GM23338 (cell line): Measurements from ENCODE around the gene PAN2. TPM values are rescaled to one million over a fixed set of nuclear protein-coding genes. Genes with fewer than 3 reads are reported as not detected.

Experiments
- ATAC-seq: fragments of 200-7000 bp; cut with Tn5 transposase; 3 replicates; pipeline ENCODE4 v1.9.1; 2020
- DNase-seq: peaks from one replicate; pipeline ENCODE4 v3.0.0-alpha.2; 2015; ENCODE audit warnings: low spot score
- H2AFZ ChIP-seq: fragments of 200-600 bp; sonication (generic); 2 replicates; pipeline ENCODE4 v1.8.0; 2016; ENCODE audit warnings: antibody characterized with exemption, mild to moderate bottlenecking, moderate library complexity
- H3F3A ChIP-seq: fragments of 200-600 bp; sonication (generic); replicated peaks from 2 replicates; pipeline ENCODE4 v1.8.0; 2017; ENCODE audit warnings: antibody characterized with exemption, mixed run types, low read depth
- H3K27ac ChIP-seq: fragments of 200-600 bp; sonication (generic); 2 replicates; pipeline ENCODE4 v1.6.1; 2016; ENCODE audit warnings: low read depth
- H3K27me3 ChIP-seq: fragments of 200-600 bp; sonication (generic); 2 replicates; pipeline ENCODE4 v1.8.0; 2016; ENCODE audit warnings: mild to moderate bottlenecking, mixed run types, moderate library complexity; ENCODE audit not compliant: insufficient read depth
- H3K36me3 ChIP-seq: fragments of 200-600 bp; sonication (generic); 2 replicates; pipeline ENCODE4 v1.8.0; 2016; ENCODE audit warnings: mild to moderate bottlenecking; ENCODE audit not compliant: insufficient read depth
- H3K4me1 ChIP-seq: fragments of 200-600 bp; sonication (generic); 2 replicates; pipeline ENCODE4 v1.8.0; 2016; ENCODE audit warnings: mild to moderate bottlenecking, moderate library complexity; ENCODE audit not compliant: insufficient read depth
- H3K4me2 ChIP-seq: fragments of 200-600 bp; sonication (generic); 2 replicates; pipeline ENCODE4 v1.7.1; 2017; ENCODE audit warnings: mixed run types
- H3K4me3 ChIP-seq: fragments of 200-600 bp; sonication (generic); 2 replicates; pipeline ENCODE4 v1.6.1; 2016; ENCODE audit warnings: mixed run types
- H3K79me2 ChIP-seq: fragments of 200-600 bp; sonication (generic); replicated peaks from 2 replicates; pipeline ENCODE4 v1.8.0; 2017; ENCODE audit warnings: mild to moderate bottlenecking; ENCODE audit not compliant: insufficient read depth
- H3K9me2 ChIP-seq: fragments of 200-600 bp; sonication (generic); 2 replicates; pipeline ENCODE4 v1.8.0; 2017; ENCODE audit not compliant: insufficient read depth
- H4K20me1 ChIP-seq: fragments of 200-600 bp; sonication (generic); replicated peaks from 2 replicates; pipeline ENCODE4 v1.8.0; 2017; ENCODE audit warnings: mild to moderate bottlenecking; ENCODE audit not compliant: insufficient read depth
- H3K27ac Mint-ChIP-seq: 2 replicates; pipeline ENCODE4 v1.8.0; 2020; ENCODE audit warnings: inconsistent platforms, mild to moderate bottlenecking, moderate library complexity, mixed read lengths
- H3K27me3 Mint-ChIP-seq: 3 replicates; pipeline ENCODE4 v1.8.0; 2022; ENCODE audit warnings: low read depth, mild to moderate bottlenecking, moderate library complexity, mixed read lengths, inconsistent platforms; ENCODE audit not compliant: insufficient read depth, poor library complexity
- H3K36me3 Mint-ChIP-seq: 3 replicates; pipeline ENCODE4 v1.8.0; 2021; ENCODE audit warnings: low read depth, mild to moderate bottlenecking, inconsistent platforms, moderate library complexity, mixed read lengths
- H3K4me1 Mint-ChIP-seq: 3 replicates; pipeline ENCODE4 v1.8.0; 2020; ENCODE audit warnings: mild to moderate bottlenecking, inconsistent platforms, mixed read lengths
- H3K4me3 Mint-ChIP-seq: 3 replicates; pipeline ENCODE4 v1.8.0; 2021; ENCODE audit warnings: moderate library complexity, mild to moderate bottlenecking, inconsistent platforms, mixed read lengths
- H3K9me3 Mint-ChIP-seq: 3 replicates; pipeline ENCODE4 v1.8.0; 2020; ENCODE audit warnings: moderate library complexity, mild to moderate bottlenecking, inconsistent platforms, mixed read lengths
- CREB1 ChIP-seq: fragments of 250-450 bp; sonication (Bioruptor Pico); IDR thresholded peaks from 2 replicates; pipeline ENCODE4 v1.5.0; 2020; ENCODE audit warnings: low read depth, mild to moderate bottlenecking, moderate library complexity
- CTCF ChIP-seq, 2 experiments: fragments of 200-600 bp in 1 of 2; sonication (generic) in 1 of 2; conservative IDR thresholded peaks; 2 replicates each; pipeline versions ENCODE4 v1.5.1 to v1.6.1; 2016 to 2017; ENCODE audit warnings: antibody characterized with exemption in 2 of 2, low read depth in 2 of 2, mild to moderate bottlenecking in 2 of 2, moderate library complexity in 1 of 2
- ETS1 ChIP-seq: IDR thresholded peaks from 2 replicates; pipeline ENCODE4 v1.6.1; 2016; ENCODE audit warnings: antibody characterized with exemption
- EZH2 ChIP-seq: fragments of 200-600 bp; sonication (generic); IDR thresholded peaks from one replicate; pipeline ENCODE4 v1.8.0; 2017; ENCODE audit warnings: antibody characterized with exemption, mild to moderate bottlenecking, low read depth; ENCODE audit not compliant: unreplicated experiment
- EZH2phosphoT487 ChIP-seq: fragments of 200-600 bp; sonication (generic); IDR thresholded peaks from one replicate; pipeline ENCODE4 v1.8.1; 2018; ENCODE audit warnings: antibody characterized with exemption; ENCODE audit not compliant: unreplicated experiment
- JUNB ChIP-seq: IDR thresholded peaks from one replicate; pipeline ENCODE4 v1.6.1; 2016; ENCODE audit warnings: antibody characterized with exemption; ENCODE audit not compliant: unreplicated experiment
- NANOG ChIP-seq: IDR thresholded peaks from 2 replicates; pipeline ENCODE4 v1.6.1; 2016; ENCODE audit warnings: antibody characterized with exemption, borderline replicate concordance
- POLR2AphosphoS5 ChIP-seq: IDR thresholded peaks from 2 replicates; pipeline ENCODE4 v1.6.1; 2016; ENCODE audit warnings: antibody characterized with exemption, low read depth
- REST ChIP-seq: IDR thresholded peaks from one replicate; pipeline ENCODE4 v1.6.1; 2018; ENCODE audit warnings: antibody characterized with exemption; ENCODE audit not compliant: unreplicated experiment
- STAT1 ChIP-seq: IDR thresholded peaks from one replicate; pipeline ENCODE4 v1.6.1; 2016; ENCODE audit warnings: antibody characterized with exemption; ENCODE audit not compliant: unreplicated experiment
- ZNF114 ChIP-seq: fragments of 250-450 bp; sonication (Bioruptor Pico); IDR thresholded peaks from 2 replicates; pipeline ENCODE4 v1.5.0; 2020; ENCODE audit warnings: mild to moderate bottlenecking, moderate library complexity
- ZNF331 ChIP-seq: fragments of 250-450 bp; sonication (Bioruptor Pico); IDR thresholded peaks from 2 replicates; pipeline ENCODE4 v1.5.0; 2020; ENCODE audit warnings: low read depth, mild to moderate bottlenecking, moderate library complexity
- ZNF462 ChIP-seq: fragments of 250-450 bp; sonication (Bioruptor Pico); IDR thresholded peaks from 2 replicates; pipeline ENCODE4 v1.5.0; 2020; ENCODE audit warnings: mild to moderate bottlenecking, moderate library complexity
- polyA plus RNA-seq: library from polyadenylated mRNA; unstranded; fragments of >200 nt; fragmentation: Nextera tagmentation; extraction: Ambion mirVana; gene quantifications from 2 replicates; pipeline ENCODE4 v1.2.1, GENCODE V29; 2016
- total RNA-seq: library from RNA; depleted of rRNA; stranded (reverse); fragments of >200 nt; shearing (Covaris generic); gene quantifications from 2 replicates; pipeline ENCODE4 v1.2.3, GENCODE V29; 2014

The PAN2 gene
- total and polyA plus RNA-seq, 2 experiments from 2014 or later: 11.5 to 27.2 TPM

- Histone ChIP-seq H3F3A (peaks cover 17% of the 10 kb centered on the region; the same call in 1 of the 2 replicates), H3K4me2 (no peak overlapping the region), H3K79me2 (no peaks in the 10 kb centered on the region), H3K4me3 (no peak overlapping the region), H3K36me3 (0 out of 2 replicates have a peak, but pooled peaks cover 4% of the 10 kb centered on the region), H3K4me1 (peaks cover 23% of the 10 kb centered on the region), H4K20me1 (no peaks in the 10 kb centered on the region), H3K27ac (no peak overlapping the region), H3K9me2 (peaks cover 19% of the 10 kb centered on the region), H3K27me3 (no peaks in the 10 kb centered on the region), H2AFZ (no peak overlapping the region)
- H3K9me3 Mint-ChIP-seq: no peaks in the 10 kb centered on the region
- H3K4me1 Mint-ChIP-seq: peaks cover 26% of the 10 kb centered on the region
- DNase-seq (no peak), ATAC-seq (no peak)
- H3K36me3 Mint-ChIP-seq: peaks cover 21% of the 10 kb centered on the region
- TF ChIP-seq CREB1 (CRISPR knock-in tag) (no peak), ZNF462 (CRISPR knock-in tag) (no peak), CTCF (conservative IDR thresholded peaks at IDR 0.05; ENCODE audit: low read depth in 2 of 2) (no peak), ZNF331 (no peak), REST (no peak), ZNF114 (CRISPR knock-in tag) (no peak), NANOG (no peak), EZH2phosphoT487 (no peak), ETS1 (no peak), JUNB (no peak), EZH2 (no peak), STAT1 (no peak), POLR2AphosphoS5 (no peak)
- H3K27ac Mint-ChIP-seq: no peak overlapping the region
- no peak overlapping the region for H3K4me3 Mint-ChIP-seq
- H3K27me3 Mint-ChIP-seq: peaks cover 2% of the 10 kb centered on the region
Observed at GRCh38 chr12:56341616-56342015, 7.8 kb upstream of the PAN2 start.
